ENCODE measurements around the gene PUSL1. TPM values are rescaled to one million over a fixed set of nuclear protein-coding genes. Genes with fewer than 3 reads are reported as not detected.

PUSL1 gene
- total and polyA plus RNA-seq, 2 of the 4 experiments (the other 2 are of a cell fraction), result 10.9 to 33.0 TPM

- peaks cover 14% of the 10 kb centered on the region for H3K36me3 ChIP-seq (ENCODE audit: control insufficient read depth, insufficient read depth, low read length)
- no peak overlapping the region for H2BK15ac ChIP-seq (ENCODE audit: low read depth, low read length)
- peak overlapping the region; percentile 78 for H2AFZ ChIP-seq (replicated peaks; ENCODE audit: low read length, poor library complexity)
- peak overlapping the region; percentile 78 for H2AK5ac ChIP-seq (ENCODE audit: low read depth, low read length)
- dilution Hi-C loops (cut with HindIII; ENCODE audit: low sequenced_read_pairs, unreplicated experiment) (no loop called here), intact Hi-C loops (cut with micrococcal nuclease) (loop anchor here (2.0 kb wide), 1 partner anchor 51 kb away; the partner anchor contains the start of gene CCNL2), in situ Hi-C loops (cut with MboI; ENCODE audit: low sequenced_read_pairs) (no loop called here)
- H3K9ac ChIP-seq (ENCODE audit: low read depth, low read length), result peak overlapping the region; percentile 85
- POLR2A ChIA-PET (ENCODE audit: unreplicated experiment), result interaction anchor here (1.1 kb wide), 1 partner anchor 11 kb away, joined by 3 read pairs; no protein-coding TSS in a partner anchor
- H2BK120ac ChIP-seq (ENCODE audit: low read depth, low read length), result peak overlapping the region; percentile 19; the same call in 1 of the 2 replicates
- H3K18ac ChIP-seq (ENCODE audit: low read depth, low read length), result no peak overlapping the region
- peak overlapping the region; percentile 45 for H3K4ac ChIP-seq (ENCODE audit: low read depth, low read length)
- peak overlapping the region; percentile 73 for H2BK5ac ChIP-seq (ENCODE audit: low read depth, low read length, poor library complexity, severe bottlenecking)
- no peaks in the 10 kb centered on the region for H3K27me3 ChIP-seq (ENCODE audit: control insufficient read depth, insufficient read depth, low read length)
- H3K4me2 ChIP-seq (ENCODE audit: low read depth, low read length), result peak overlapping the region; percentile 95
- peak overlapping the region; percentile 9; the same call in 1 of the 2 replicates for H4K91ac ChIP-seq (ENCODE audit: insufficient read depth, low read depth, low read length)
- peaks cover 8 to 65% of the 10 kb centered on the region in 2 experiments; a peak in 3 of 4 replicates for H3K79me1 ChIP-seq (ENCODE audit: low read depth in 1 of 2, low read length in 2 of 2)
- peak overlapping the region; percentile 94 for H2AK9ac ChIP-seq (replicated peaks; ENCODE audit: low read depth, low read length, poor library complexity)
- H4K8ac ChIP-seq (ENCODE audit: low read depth in 2 of 2, low read length in 2 of 2), result peak overlapping the region in 1 of 2 experiments; percentile 58; a peak in 2 of 4 replicates
- no peak overlapping the region for H2BK20ac ChIP-seq (ENCODE audit: low read depth, low read length)
- no peaks in the 10 kb centered on the region for H3K9me3 ChIP-seq (ENCODE audit: control insufficient read depth, insufficient read depth, low read length)
- H3K9me1 ChIP-seq (ENCODE audit: insufficient read depth, low read length), result 0 out of 2 replicates have a peak, but pooled peaks cover 3% of the 10 kb centered on the region
- TF ChIP-seq NFE2L2 (IDR thresholded peaks at IDR 0.05; ENCODE audit: low read depth, low read length), result no peak
- 0 out of 2 replicates have a peak, but pooled peaks have one; percentile 12 for TF ChIP-seq MXI1 (IDR thresholded peaks at IDR 0.05; ENCODE audit: borderline replicate concordance, low read depth, low read length)
- TF ChIP-seq MAZ (IDR thresholded peaks at IDR 0.05; ENCODE audit: borderline replicate concordance, low read depth, low read length), result no peak
- TF ChIP-seq MAFK (IDR thresholded peaks at IDR 0.05; ENCODE audit: low read depth, low read length), result no peak
- no peak for TF ChIP-seq POLR2A (IDR thresholded peaks at IDR 0.05; ENCODE audit: low read depth, low read length)
- no peak for TF ChIP-seq CEBPB (IDR thresholded peaks at IDR 0.05; ENCODE audit: low read depth, low read length)
- no peak for TF ChIP-seq CTCF (conservative IDR thresholded peaks at IDR 0.05; ENCODE audit: low read depth, low read length)
- TF ChIP-seq FOS (IDR thresholded peaks at IDR 0.05; ENCODE audit: low read depth, low read length), result no peak
- H3K23ac ChIP-seq (ENCODE audit: low read depth, low read length), result peak overlapping the region; percentile 58; the same call in 1 of the 2 replicates
- H3K14ac ChIP-seq (replicated peaks; ENCODE audit: low read depth, low read length), result peak overlapping the region; percentile 43
- H4K20me1 ChIP-seq (ENCODE audit: insufficient read depth, low read length), result peaks cover 68% of the 10 kb centered on the region
- WGBS, 2 experiments (ENCODE audit: extremely low coverage in 2 of 2, insufficient read length in 1 of 2), result 24% methylated on average over 10 of the region's 26 CpGs; no CpG with 5 or more reads in 1 of the 2 experiments
- BruUV-seq (replicated peaks), result no TSS peak
- H3K56ac ChIP-seq (ENCODE audit: extremely low read depth, insufficient read depth, low read length), result peak overlapping the region; percentile 38; the same call in 1 of the 2 replicates
- peak overlapping the region; percentile 100 for H3K4me3 ChIP-seq (ENCODE audit: insufficient read depth, low read depth, low read length)
- no peak overlapping the region for H4K5ac ChIP-seq (ENCODE audit: low read depth, low read length)
- ATAC-seq (ENCODE audit: low read depth), result peak; percentile 15
- DNase-seq, result peak; percentile 25
- H3K27ac ChIP-seq (ENCODE audit: insufficient read depth, low read length), result peak overlapping the region; percentile 71
- peaks cover 44% of the 10 kb centered on the region for H3K4me1 ChIP-seq (ENCODE audit: control insufficient read depth, insufficient read depth, low read length)
- CTCF ChIA-PET, result interaction anchor here (0.8 kb wide), 1 partner anchor 24 kb away, joined by 3 read pairs; no protein-coding TSS in a partner anchor
Measured at GRCh38 chr1:1347663-1348419, 39.4 kb downstream of the PUSL1 start.
